Measurements from ENCODE around the gene PLP2. TPM values are rescaled to one million over a fixed set of nuclear protein-coding genes. Genes with fewer than 3 reads are reported as not detected.

Gene PLP2
- total RNA-seq, 5 donors from 2014 or later (not counting 1 experiment from before 2014, with no cell fraction given): 85.2 to 241 (median 207) TPM

DNA sequence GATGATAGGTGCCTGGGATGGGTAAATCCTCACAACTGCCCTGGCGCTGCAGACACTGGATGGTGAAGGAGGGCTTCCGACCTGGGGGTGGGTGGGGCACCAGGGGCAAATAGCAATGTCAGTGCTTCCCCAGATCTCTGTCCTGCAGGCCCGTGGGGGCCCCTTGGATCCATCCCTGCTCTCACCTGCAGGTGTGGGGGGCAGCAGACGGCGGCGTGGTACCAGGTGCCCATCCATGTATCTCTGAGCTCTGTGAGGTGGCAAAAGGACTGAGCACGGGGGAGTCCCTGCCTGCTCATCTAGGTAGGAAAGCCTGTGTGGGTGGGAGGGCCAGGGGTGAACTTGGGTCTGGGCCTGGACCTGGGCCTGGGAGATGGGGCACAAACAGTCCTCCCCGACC is 34.8 kb downstream of the PLP2 start:
- DNase-seq: no peak
- peaks cover 0 to 2% (median 0%) of the 10 kb centered on the region in 3 donors for H3K4me1 Mint-ChIP-seq
- Histone ChIP-seq H3K9me3 (no peaks in the 10 kb centered on the region), H3K27ac (ENCODE audit: low read length) (no peak overlapping the region), H3K4me1 (ENCODE audit: control insufficient read depth in 1 of 2, extremely low read depth in 1 of 2, insufficient read depth in 2 of 2, low read length in 2 of 2) (peaks cover 0 to 2% of the 10 kb centered on the region in 2 experiments), H3K4me3 (ENCODE audit: control insufficient read depth in 1 of 2, extremely low read depth in 1 of 2, low read length in 1 of 2) (no peak overlapping the region), H3K27me3 (replicated peaks in 1 of 2; ENCODE audit: control insufficient read depth in 2 of 2, extremely low read depth in 1 of 2, insufficient read depth in 2 of 2, low read length in 1 of 2) (peaks cover 0 to 16% of the 10 kb centered on the region in 2 experiments), H3K36me3 (ENCODE audit: control insufficient read depth in 2 of 2, extremely low read depth in 1 of 2, insufficient read depth in 1 of 2, low read length in 1 of 2) (no peaks in the 10 kb centered on the region)
- ATAC-seq (replicated peaks in 1 of 4): no peak
- no peaks in the 10 kb centered on the region for H3K9me3 Mint-ChIP-seq
- no peak overlapping the region for H3K4me3 Mint-ChIP-seq
- 82% methylated on average over 2 of the region's 8 CpGs for WGBS (ENCODE audit: insufficient coverage)
- H3K27me3 Mint-ChIP-seq: no peaks in the 10 kb centered on the region
- no peak overlapping the region for H3K27ac Mint-ChIP-seq
- CTCF ChIA-PET: no interaction called here
- peaks cover 3% of the 10 kb centered on the region for H3K36me3 Mint-ChIP-seq
- POLR2A ChIA-PET: no interaction called here

DNA sequence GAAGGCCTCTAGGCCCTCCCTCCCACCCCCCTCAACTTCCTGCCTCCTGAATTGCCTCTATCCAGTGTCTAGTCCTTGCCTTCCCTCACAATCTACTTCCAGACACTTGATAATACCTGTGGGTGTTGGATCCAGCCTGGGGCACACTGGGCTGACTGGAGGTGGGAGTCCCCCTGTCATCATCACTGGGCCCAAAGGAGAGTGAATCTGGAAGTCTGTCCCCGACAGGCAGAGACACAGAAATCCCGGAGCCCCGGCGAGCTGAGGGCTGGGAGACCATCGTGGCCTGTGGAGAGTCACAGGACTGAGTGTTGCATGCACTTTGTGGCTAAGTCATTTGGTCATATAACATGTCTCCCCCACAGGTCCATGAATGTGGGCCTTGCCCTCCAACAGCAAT is 36.7 kb downstream of the PLP2 start:
- Histone ChIP-seq H3K9me3 (no peaks in the 10 kb centered on the region), H3K27me3 (replicated peaks in 1 of 2; ENCODE audit: control insufficient read depth in 2 of 2, extremely low read depth in 1 of 2, insufficient read depth in 2 of 2, low read length in 1 of 2) (peaks cover 0 to 16% of the 10 kb centered on the region in 2 experiments), H3K36me3 (ENCODE audit: control insufficient read depth in 2 of 2, extremely low read depth in 1 of 2, insufficient read depth in 1 of 2, low read length in 1 of 2) (no peaks in the 10 kb centered on the region), H3K27ac (ENCODE audit: low read length) (no peak overlapping the region), H3K4me3 (ENCODE audit: control insufficient read depth in 1 of 2, extremely low read depth in 1 of 2, low read length in 1 of 2) (no peak overlapping the region), H3K4me1 (ENCODE audit: control insufficient read depth in 1 of 2, extremely low read depth in 1 of 2, insufficient read depth in 2 of 2, low read length in 2 of 2) (peaks cover 0 to 2% of the 10 kb centered on the region in 2 experiments)
- ChIA-PET POLR2A (interaction anchor here in 1 of 2 donors (0.7 kb wide), 1 partner anchor 40 kb away, joined by 3 read pairs; no protein-coding TSS in a partner anchor), CTCF (interaction anchor here in 1 of 2 donors (0.7 kb wide), 1 partner anchor 421 kb away, joined by 3 read pairs; no protein-coding TSS in a partner anchor)
- WGBS (ENCODE audit: insufficient coverage): no CpG with 5 or more reads among the region's 5 CpGs
- Mint-ChIP-seq H3K4me1 (no peaks in the 10 kb centered on the region), H3K4me3 (no peak overlapping the region), H3K9me3 (peaks cover 0 to 7% (median 0%) of the 10 kb centered on the region in 3 donors), H3K36me3 (peaks cover 3% of the 10 kb centered on the region), H3K27me3 (no peaks in the 10 kb centered on the region), H3K27ac (no peak overlapping the region)
- DNase-seq (no peak), ATAC-seq (replicated peaks in 1 of 4) (no peak)

DNA sequence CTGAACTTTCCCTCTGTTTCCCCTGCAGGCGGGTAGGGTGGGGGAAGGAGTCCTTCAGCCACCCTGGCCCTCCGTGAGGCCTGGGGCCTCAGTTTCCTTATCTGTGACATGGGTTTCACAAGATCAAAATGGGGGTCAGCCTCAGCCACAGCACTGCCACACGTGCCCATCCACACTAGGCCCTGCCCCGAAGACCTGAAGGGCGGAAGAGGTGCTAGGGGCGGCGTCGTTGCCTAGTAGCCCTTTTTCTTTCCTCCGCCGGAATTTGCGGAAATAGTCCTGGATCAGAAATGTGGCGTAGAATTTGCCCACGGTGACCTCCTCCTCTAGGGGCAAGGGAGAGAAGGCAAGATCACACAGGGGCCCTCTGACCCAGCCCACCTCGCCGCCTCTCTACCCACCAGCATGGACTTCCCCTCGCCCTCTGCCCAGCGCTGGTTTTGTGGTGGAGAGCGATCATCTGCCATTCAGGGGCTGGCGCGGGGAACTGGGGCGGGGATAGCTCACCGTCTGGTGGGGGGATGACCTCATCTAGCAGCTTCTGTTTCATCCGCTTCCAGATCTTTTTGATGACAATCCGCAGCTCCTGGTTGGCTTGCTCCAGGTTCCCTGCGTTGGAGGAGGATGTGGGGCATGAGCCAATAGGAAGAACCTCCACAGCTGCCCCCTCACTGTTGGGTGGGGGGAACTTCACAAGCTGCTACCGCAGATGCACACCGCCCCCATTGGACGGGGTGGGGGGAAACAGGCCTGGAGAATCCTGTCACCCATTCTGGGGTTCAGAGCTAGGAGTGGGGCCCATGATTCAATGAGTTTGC is 37.9 kb downstream of the PLP2 start:
- ChIA-PET POLR2A (no interaction called here), CTCF (no interaction called here)
- H3K36me3 Mint-ChIP-seq: no peaks in the 10 kb centered on the region
- ATAC-seq (replicated peaks in 1 of 4) (peak in 1 of 4 experiments; percentile 39), DNase-seq (no peak)
- Histone ChIP-seq H3K4me1 (ENCODE audit: control insufficient read depth in 1 of 2, extremely low read depth in 1 of 2, insufficient read depth in 2 of 2, low read length in 2 of 2) (peaks cover 0 to 2% of the 10 kb centered on the region in 2 experiments), H3K9me3 (no peaks in the 10 kb centered on the region), H3K36me3 (ENCODE audit: control insufficient read depth in 2 of 2, extremely low read depth in 1 of 2, insufficient read depth in 1 of 2, low read length in 1 of 2) (no peaks in the 10 kb centered on the region), H3K27me3 (replicated peaks in 1 of 2; ENCODE audit: control insufficient read depth in 2 of 2, extremely low read depth in 1 of 2, insufficient read depth in 2 of 2, low read length in 1 of 2) (peaks cover 0 to 16% of the 10 kb centered on the region in 2 experiments), H3K27ac (ENCODE audit: low read length) (no peak overlapping the region), H3K4me3 (ENCODE audit: control insufficient read depth in 1 of 2, extremely low read depth in 1 of 2, low read length in 1 of 2) (no peak overlapping the region)
- H3K27ac Mint-ChIP-seq: no peak overlapping the region
- 28% methylated on average over 5 of the region's 28 CpGs for WGBS (ENCODE audit: insufficient coverage)
- no peaks in the 10 kb centered on the region for H3K4me1 Mint-ChIP-seq
- H3K4me3 Mint-ChIP-seq: no peak overlapping the region
- H3K27me3 Mint-ChIP-seq: no peaks in the 10 kb centered on the region
- peaks cover 0 to 8% (median 0%) of the 10 kb centered on the region in 3 donors for H3K9me3 Mint-ChIP-seq

DNA sequence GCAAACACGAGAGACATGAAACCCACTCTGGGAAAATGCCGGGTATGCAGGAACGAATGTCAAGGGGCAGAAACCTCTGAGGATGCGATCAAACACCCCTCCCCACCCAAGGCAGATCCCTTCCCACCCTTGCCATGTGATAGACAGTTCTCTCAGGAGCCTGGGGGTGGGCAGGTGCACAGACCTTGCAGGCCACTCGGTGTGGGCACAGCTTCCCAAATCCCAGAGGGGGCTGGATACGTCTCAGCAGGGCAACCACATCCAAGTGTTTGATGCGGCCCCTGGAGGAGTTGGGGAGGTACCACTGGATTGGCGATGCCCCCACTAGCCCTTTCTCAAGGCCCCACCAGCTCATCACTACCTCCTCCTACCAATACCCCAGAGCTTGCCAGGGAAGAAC is 38.7 kb downstream of the PLP2 start:
- H3K4me3 ChIP-seq (ENCODE audit: control insufficient read depth in 1 of 2, extremely low read depth in 1 of 2, low read length in 1 of 2): no peak overlapping the region
- Mint-ChIP-seq H3K4me3 (no peak overlapping the region), H3K36me3 (no peaks in the 10 kb centered on the region), H3K4me1 (no peaks in the 10 kb centered on the region), H3K9me3 (peaks cover 0 to 8% (median 0%) of the 10 kb centered on the region in 3 donors), H3K27ac (no peak overlapping the region), H3K27me3 (no peaks in the 10 kb centered on the region)
- peaks cover 0 to 16% of the 10 kb centered on the region in 2 experiments for H3K27me3 ChIP-seq (replicated peaks in 1 of 2; ENCODE audit: control insufficient read depth in 2 of 2, extremely low read depth in 1 of 2, insufficient read depth in 2 of 2, low read length in 1 of 2)
- no peaks in the 10 kb centered on the region for H3K9me3 ChIP-seq
- POLR2A ChIA-PET: no interaction called here
- no peaks in the 10 kb centered on the region for H3K36me3 ChIP-seq (ENCODE audit: control insufficient read depth in 2 of 2, extremely low read depth in 1 of 2, insufficient read depth in 1 of 2, low read length in 1 of 2)
- no peak for DNase-seq
- peaks cover 0 to 2% of the 10 kb centered on the region in 2 experiments for H3K4me1 ChIP-seq (ENCODE audit: control insufficient read depth in 1 of 2, extremely low read depth in 1 of 2, insufficient read depth in 2 of 2, low read length in 2 of 2)
- no CpG with 5 or more reads among the region's 8 CpGs for WGBS (ENCODE audit: insufficient coverage)
- ATAC-seq (replicated peaks in 1 of 4): no peak
- CTCF ChIA-PET: no interaction called here
- no peak overlapping the region for H3K27ac ChIP-seq (ENCODE audit: low read length)

DNA sequence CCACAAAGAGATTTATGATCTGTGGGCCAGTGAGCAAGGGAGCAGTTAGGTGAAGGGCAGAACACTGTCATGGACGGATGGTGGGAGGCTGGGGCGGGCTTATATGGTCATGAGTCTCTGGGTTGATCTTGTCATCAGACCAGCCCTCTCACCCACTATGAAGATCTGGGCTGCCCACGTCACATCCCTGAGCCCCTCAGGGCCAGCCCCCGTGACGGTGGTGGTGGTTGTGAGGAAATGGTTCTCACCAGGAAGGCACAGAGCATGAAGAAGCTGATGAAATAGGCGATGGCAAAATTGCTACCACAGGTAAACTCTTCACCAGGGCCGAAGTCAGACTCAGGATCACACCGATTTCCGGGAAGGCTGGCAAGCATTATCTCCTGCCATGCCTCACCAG is 39.4 kb downstream of the PLP2 start:
- Mint-ChIP-seq H3K27ac (no peak overlapping the region), H3K9me3 (peaks cover 0 to 8% (median 0%) of the 10 kb centered on the region in 3 donors)

GRCh38 chrX:49212209-49212608 is 40.5 kb downstream of the PLP2 start:
- no peaks in the 10 kb centered on the region for H3K27me3 Mint-ChIP-seq
- H3K36me3 Mint-ChIP-seq: no peaks in the 10 kb centered on the region
- ChIA-PET POLR2A (no interaction called here), CTCF (no interaction called here)
- Histone ChIP-seq H3K27me3 (replicated peaks in 1 of 2; ENCODE audit: control insufficient read depth in 2 of 2, extremely low read depth in 1 of 2, insufficient read depth in 2 of 2, low read length in 1 of 2) (peaks cover 0 to 14% of the 10 kb centered on the region in 2 experiments), H3K36me3 (ENCODE audit: control insufficient read depth in 2 of 2, extremely low read depth in 1 of 2, insufficient read depth in 1 of 2, low read length in 1 of 2) (no peaks in the 10 kb centered on the region), H3K9me3 (no peaks in the 10 kb centered on the region), H3K4me1 (ENCODE audit: control insufficient read depth in 1 of 2, extremely low read depth in 1 of 2, insufficient read depth in 2 of 2, low read length in 2 of 2) (peaks cover 0 to 2% of the 10 kb centered on the region in 2 experiments), H3K4me3 (ENCODE audit: control insufficient read depth in 1 of 2, extremely low read depth in 1 of 2, low read length in 1 of 2) (no peak overlapping the region), H3K27ac (ENCODE audit: low read length) (no peak overlapping the region)
- DNase-seq: no peak
- H3K4me1 Mint-ChIP-seq: no peaks in the 10 kb centered on the region
- ATAC-seq (replicated peaks in 1 of 4): no peak
- no peak overlapping the region for H3K4me3 Mint-ChIP-seq
- WGBS (ENCODE audit: insufficient coverage): 100% methylated on average over 2 of the region's 2 CpGs
- H3K27ac Mint-ChIP-seq: no peak overlapping the region
- H3K9me3 Mint-ChIP-seq: peaks cover 0 to 8% (median 0%) of the 10 kb centered on the region in 3 donors

More for the DNA sequence above, 39.4 kb downstream of the PLP2 start:
- no peaks in the 10 kb centered on the region for H3K9me3 ChIP-seq
- no peaks in the 10 kb centered on the region for H3K36me3 ChIP-seq (ENCODE audit: control insufficient read depth in 2 of 2, extremely low read depth in 1 of 2, insufficient read depth in 1 of 2, low read length in 1 of 2)
- no CpG with 5 or more reads among the region's 9 CpGs for WGBS (ENCODE audit: insufficient coverage)
- no peak overlapping the region for H3K27ac ChIP-seq (ENCODE audit: low read length)
- ChIA-PET POLR2A (interaction anchor here (0.5 to 0.7 kb wide), 2 partner anchors 79 to 90 kb away, joined by 3 to 4 read pairs; no protein-coding TSS in a partner anchor), CTCF (no interaction called here)
- H3K4me3 ChIP-seq (ENCODE audit: control insufficient read depth in 1 of 2, extremely low read depth in 1 of 2, low read length in 1 of 2): no peak overlapping the region
- DNase-seq (no peak), ATAC-seq (replicated peaks in 1 of 4) (no peak)
- H3K4me3 Mint-ChIP-seq: no peak overlapping the region
- no peaks in the 10 kb centered on the region for H3K27me3 Mint-ChIP-seq
- H3K4me1 ChIP-seq (ENCODE audit: control insufficient read depth in 1 of 2, extremely low read depth in 1 of 2, insufficient read depth in 2 of 2, low read length in 2 of 2): peaks cover 0 to 2% of the 10 kb centered on the region in 2 experiments
- peaks cover 0 to 16% of the 10 kb centered on the region in 2 experiments for H3K27me3 ChIP-seq (replicated peaks in 1 of 2; ENCODE audit: control insufficient read depth in 2 of 2, extremely low read depth in 1 of 2, insufficient read depth in 2 of 2, low read length in 1 of 2)
- H3K36me3 Mint-ChIP-seq: no peaks in the 10 kb centered on the region
- no peaks in the 10 kb centered on the region for H3K4me1 Mint-ChIP-seq
